Choroid plexus epithelial cell (primary cell): ENCODE data around the gene TTC7B.

Experiments used
- DNase-seq: peaks from one replicate; pipeline ENCODE4 v3.0.0-alpha.2; 2010; ENCODE audit warnings: low read depth
- H3K4me3 ChIP-seq: 2 replicates; pipeline ENCODE4 v1.5.1; 2011; ENCODE audit warnings: low read depth, mild to moderate bottlenecking, control low read depth, low read length, moderate library complexity
- CTCF ChIP-seq: conservative IDR thresholded peaks from 2 replicates; pipeline ENCODE4 v1.5.1; 2011; ENCODE audit warnings: low read depth, mild to moderate bottlenecking, control low read depth, inconsistent platforms, low read length, moderate library complexity

TTC7B gene

GRCh38 chr14:90740946-90741681, 75.1 kb downstream of the TTC7B start:
- DNase-seq, result no peak
- no peak for TF ChIP-seq CTCF
- H3K4me3 ChIP-seq, result no peak overlapping the region

- DNase-seq, result no peak
- TF ChIP-seq CTCF, result no peak
- H3K4me3 ChIP-seq, result no peak overlapping the region
These were observed 76.1 kb downstream of the TTC7B start for GRCh38 chr14:90740081-90740480.

- no peak for DNase-seq
- TF ChIP-seq CTCF, result no peak
These were observed 76.7 kb downstream of the TTC7B start for GRCh38 chr14:90739318-90740068.

GRCh38 chr14:90733139-90733808, 83.0 kb downstream of the TTC7B start:
- no peak for DNase-seq
- no peak for TF ChIP-seq CTCF
- H3K4me3 ChIP-seq, result no peak overlapping the region

More at GRCh38 chr14:90739318-90740068, 76.7 kb downstream of the TTC7B start:
- no peak overlapping the region for H3K4me3 ChIP-seq

GRCh38 chr14:90732718-90733117, 83.5 kb downstream of the TTC7B start:
- no peak overlapping the region for H3K4me3 ChIP-seq
- no peak for DNase-seq
- no peak for TF ChIP-seq CTCF

GRCh38 chr14:90732139-90732538, 84.1 kb downstream of the TTC7B start:
- no peak overlapping the region for H3K4me3 ChIP-seq
- no peak for TF ChIP-seq CTCF
- no peak for DNase-seq
